WTC11 (cell line): ENCODE data around the gene RRAS. TPM values are rescaled to one million over a fixed set of nuclear protein-coding genes. Genes with fewer than 3 reads are reported as not detected.

Experiments
- ATAC-seq: fragments of 200-7000 bp; cut with Tn5 transposase; 2 replicates; pipeline ENCODE4 v1.10.0; 2021; ENCODE audit warnings: mild to moderate bottlenecking, moderate library complexity
- CTCF ChIA-PET: fragments of 300-600 bp; sonication (Branson Sonifier 250); formaldehyde crosslinking; loops from one replicate; lab custom pipeline; 2021; ENCODE audit warnings: antibody characterized with exemption; lab: Charles Lee
- POLR2A ChIA-PET: fragments of 350-600 bp; sonication (Branson Sonifier 250); formaldehyde crosslinking; loops from one replicate; lab custom pipeline; 2021; ENCODE audit warnings: antibody characterized with exemption; lab: Charles Lee
- DNase-seq: peaks from one replicate; pipeline ENCODE4 v3.0.0; 2021; ENCODE audit warnings: low spot score
- H3K27ac Mint-ChIP-seq: 2 replicates; pipeline ENCODE4 v1.8.0; 2021; ENCODE audit warnings: mixed read lengths
- H3K27me3 Mint-ChIP-seq: 2 replicates; pipeline ENCODE4 v1.8.0; 2021; ENCODE audit warnings: low read depth, mild to moderate bottlenecking, moderate library complexity, mixed read lengths
- H3K36me3 Mint-ChIP-seq: 2 replicates; pipeline ENCODE4 v1.8.0; 2021; ENCODE audit warnings: mixed read lengths
- H3K4me1 Mint-ChIP-seq: 2 replicates; pipeline ENCODE4 v1.8.0; 2022; ENCODE audit warnings: mixed read lengths
- H3K4me3 Mint-ChIP-seq: 2 replicates; pipeline ENCODE4 v1.8.0; 2021; ENCODE audit warnings: mild to moderate bottlenecking, moderate library complexity, mixed read lengths
- H3K9me3 Mint-ChIP-seq: 2 replicates; pipeline ENCODE4 v1.8.0; 2021; ENCODE audit warnings: mixed read lengths
- ATF6 ChIP-seq: sonication (generic); formaldehyde crosslinking; IDR thresholded peaks from 2 replicates; pipeline ENCODE4 v1.8.1; 2023; ENCODE audit warnings: mild to moderate bottlenecking, missing genetic modification reagents
- CBFB ChIP-seq: sonication (generic); formaldehyde crosslinking; IDR thresholded peaks from 2 replicates; pipeline ENCODE4 v1.8.1; 2022; ENCODE audit warnings: mild to moderate bottlenecking, low read depth, missing genetic modification reagents
- E2F1 ChIP-seq: sonication (generic); formaldehyde crosslinking; IDR thresholded peaks from 2 replicates; pipeline ENCODE4 v1.8.0; 2022; ENCODE audit warnings: mild to moderate bottlenecking, missing genetic modification reagents
- EMX1 ChIP-seq: fragments of 250-450 bp; sonication (Bioruptor Pico); IDR thresholded peaks from 2 replicates; pipeline ENCODE4 v1.8.0; 2021; ENCODE audit warnings: mild to moderate bottlenecking
- ERG ChIP-seq: fragments of 250-450 bp; sonication (Bioruptor Pico); IDR thresholded peaks from 2 replicates; pipeline ENCODE4 v1.8.0; 2021; ENCODE audit warnings: mild to moderate bottlenecking
- GABPB1 ChIP-seq: sonication (generic); formaldehyde crosslinking; IDR thresholded peaks from 2 replicates; pipeline ENCODE4 v1.8.1; 2023; ENCODE audit warnings: mild to moderate bottlenecking, missing genetic modification reagents
- JUN ChIP-seq: sonication (generic); formaldehyde crosslinking; IDR thresholded peaks from 2 replicates; pipeline ENCODE4 v1.8.0; 2023; ENCODE audit warnings: mild to moderate bottlenecking, missing genetic modification reagents
- MXD4 ChIP-seq: fragments of 250-450 bp; sonication (Bioruptor Pico); IDR thresholded peaks from 2 replicates; pipeline ENCODE4 v1.8.0; 2021; ENCODE audit warnings: mild to moderate bottlenecking, moderate library complexity, borderline replicate concordance
- NFE2L1 ChIP-seq: sonication (generic); formaldehyde crosslinking; IDR thresholded peaks from 2 replicates; pipeline ENCODE4 v1.8.1; 2023; ENCODE audit warnings: missing genetic modification reagents
- SMAD3 ChIP-seq: sonication (generic); formaldehyde crosslinking; IDR thresholded peaks from 2 replicates; pipeline ENCODE4 v1.8.0; 2022; ENCODE audit warnings: missing genetic modification reagents, mild to moderate bottlenecking, borderline replicate concordance
- SMAD4 ChIP-seq: sonication (generic); formaldehyde crosslinking; IDR thresholded peaks from 2 replicates; pipeline ENCODE4 v1.8.0; 2022; ENCODE audit warnings: mild to moderate bottlenecking, missing genetic modification reagents
- ZNF263 ChIP-seq: sonication (generic); formaldehyde crosslinking; IDR thresholded peaks from 2 replicates; pipeline ENCODE4 v1.8.1; 2022; ENCODE audit warnings: low read depth, mild to moderate bottlenecking, moderate library complexity, missing genetic modification reagents
- ZNF512 ChIP-seq: sonication (generic); formaldehyde crosslinking; IDR thresholded peaks from 2 replicates; pipeline ENCODE4 v1.8.1; 2022; ENCODE audit warnings: missing genetic modification reagents, borderline replicate concordance
- ZNF671 ChIP-seq: fragments of 250-450 bp; sonication (Bioruptor Pico); IDR thresholded peaks from 2 replicates; pipeline ENCODE4 v1.8.0; 2021; ENCODE audit warnings: mild to moderate bottlenecking
- total RNA-seq: library from RNA; stranded (reverse); gene quantifications from 3 replicates; pipeline ENCODE4 v1.2.3, GENCODE V29; 2021
- TF ChIP-seq, protein P1 (sequence below): fragments of 250-450 bp; sonication (Bioruptor Pico); IDR thresholded peaks from 2 replicates; pipeline ENCODE4 v1.9.0; 2021; ENCODE audit warnings: mild to moderate bottlenecking

RRAS gene
- total RNA-seq, 1 experiment from 2014 or later = 11.4 TPM

DNA sequence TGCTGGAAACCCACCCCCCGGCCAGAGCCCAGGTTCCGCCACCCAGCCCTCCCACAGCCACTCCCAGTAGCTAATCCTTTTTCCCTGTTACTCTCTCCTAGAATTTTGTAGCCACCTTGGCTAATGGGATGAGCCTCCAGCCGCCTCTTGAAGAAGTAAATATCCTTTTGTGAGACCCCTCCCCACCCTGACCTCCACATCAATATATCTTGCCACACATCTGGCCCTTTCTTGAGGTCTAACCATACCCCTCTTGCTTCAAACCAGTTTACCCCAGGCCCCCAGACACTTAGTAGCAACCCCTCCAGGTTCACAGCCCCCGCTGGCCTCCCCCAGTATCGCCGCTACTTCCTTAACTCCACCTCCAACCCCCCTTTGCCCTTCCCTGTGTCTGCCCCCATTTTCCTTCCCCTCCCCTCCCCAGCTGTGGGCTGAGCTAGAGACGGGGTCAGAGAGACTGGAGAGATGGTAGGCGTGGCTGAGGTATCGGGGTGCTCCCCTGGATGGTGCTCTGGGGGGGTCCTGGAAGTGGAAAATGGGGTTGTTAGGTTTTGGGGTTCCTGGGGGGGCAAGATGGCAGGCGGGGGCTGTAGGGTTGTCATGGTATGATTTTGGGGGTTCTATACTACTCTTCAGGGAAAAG, 39.9 kb upstream of the RRAS start:
- DNase-seq (no peak), ATAC-seq (no peak)
- Mint-ChIP-seq H3K36me3 (peaks cover 33% of the 10 kb centered on the region), H3K9me3 (no peaks in the 10 kb centered on the region), H3K4me1 (peaks cover 30% of the 10 kb centered on the region), H3K4me3 (peak overlapping the region; percentile 46), H3K27ac (peak overlapping the region; percentile 92), H3K27me3 (no peaks in the 10 kb centered on the region)
- TF ChIP-seq E2F1 (CRISPR knock-in tag) = no peak
- TF ChIP-seq ATF6 (CRISPR knock-in tag) = no peak
- no peak for TF ChIP-seq ERG (CRISPR knock-in tag)
- no peak for TF ChIP-seq ZNF512 (CRISPR knock-in tag)
- TF ChIP-seq MXD4 = no peak
- TF ChIP-seq ZNF671 (CRISPR knock-in tag) = no peak
- ChIA-PET CTCF (interaction anchor here (0.6 to 10.7 kb wide), 9 partner anchors 9 to 414 kb away, joined by 3 to 108 read pairs (median 7); partner anchors contain the start of genes ADM5, BCL2L12, CPT1C and IRF3), POLR2A (interaction anchor here (2.0 kb wide), 1 partner anchor 11 kb away, joined by 6 read pairs; the partner anchor contains the start of gene CPT1C)

DNA sequence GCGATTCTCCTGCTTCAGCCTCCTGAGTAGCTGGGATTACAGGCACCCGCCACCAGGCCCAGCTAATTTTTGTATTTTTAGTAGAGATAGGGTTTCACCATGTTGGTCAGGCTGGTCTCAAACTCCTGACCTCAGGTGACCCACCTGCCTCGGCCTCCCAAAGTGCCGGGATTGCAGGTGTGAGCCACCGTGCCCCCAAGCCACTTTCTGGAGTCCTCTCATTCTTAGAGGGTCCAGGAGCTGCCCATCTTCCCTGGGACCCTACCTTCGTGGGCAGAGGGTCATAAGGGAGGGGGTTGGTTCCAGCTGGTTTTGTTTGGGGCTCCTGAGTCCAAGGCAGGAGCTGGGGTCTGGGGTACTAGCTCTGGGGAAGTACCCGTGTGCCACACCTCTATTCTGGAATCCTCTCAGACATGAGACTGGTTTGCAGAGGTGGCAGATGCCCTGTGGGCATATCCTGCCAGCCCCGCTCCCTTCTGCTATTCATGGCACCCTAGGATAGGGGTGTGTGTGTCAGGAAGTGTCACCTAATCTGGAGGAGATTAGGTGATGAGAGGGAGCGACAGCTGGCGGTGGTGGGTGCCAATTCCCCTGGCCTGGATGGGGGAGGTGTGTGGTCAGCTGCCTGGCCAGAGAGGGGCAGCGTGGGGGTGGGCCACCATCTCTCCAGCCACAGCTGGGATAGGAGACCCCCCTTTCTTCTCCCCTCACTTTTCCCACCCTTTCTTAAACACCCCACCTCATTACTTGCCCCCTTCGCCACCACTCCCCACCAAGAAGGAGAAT, 39.2 kb upstream of the RRAS start:
- ATAC-seq (no peak), DNase-seq (no peak)
- Mint-ChIP-seq H3K36me3 (peaks cover 28% of the 10 kb centered on the region), H3K9me3 (no peaks in the 10 kb centered on the region), H3K4me3 (peak overlapping the region; percentile 88), H3K4me1 (peaks cover 30% of the 10 kb centered on the region), H3K27ac (no peak overlapping the region), H3K27me3 (no peaks in the 10 kb centered on the region)
- TF ChIP-seq SMAD4 (CRISPR knock-in tag) (no peak), EMX1 (no peak)
- POLR2A ChIA-PET = interaction anchor here (0.5 to 2.0 kb wide), 3 partner anchors 11 to 180 kb away, joined by 4 to 6 read pairs (median 6); partner anchors contain the start of genes CPT1C and RRAS
- CTCF ChIA-PET = interaction anchor here (0.6 to 10.7 kb wide), 7 partner anchors 10 to 413 kb away, joined by 3 to 108 read pairs (median 12); partner anchors contain the start of genes ADM5, BCL2L12, CPT1C and IRF3

DNA sequence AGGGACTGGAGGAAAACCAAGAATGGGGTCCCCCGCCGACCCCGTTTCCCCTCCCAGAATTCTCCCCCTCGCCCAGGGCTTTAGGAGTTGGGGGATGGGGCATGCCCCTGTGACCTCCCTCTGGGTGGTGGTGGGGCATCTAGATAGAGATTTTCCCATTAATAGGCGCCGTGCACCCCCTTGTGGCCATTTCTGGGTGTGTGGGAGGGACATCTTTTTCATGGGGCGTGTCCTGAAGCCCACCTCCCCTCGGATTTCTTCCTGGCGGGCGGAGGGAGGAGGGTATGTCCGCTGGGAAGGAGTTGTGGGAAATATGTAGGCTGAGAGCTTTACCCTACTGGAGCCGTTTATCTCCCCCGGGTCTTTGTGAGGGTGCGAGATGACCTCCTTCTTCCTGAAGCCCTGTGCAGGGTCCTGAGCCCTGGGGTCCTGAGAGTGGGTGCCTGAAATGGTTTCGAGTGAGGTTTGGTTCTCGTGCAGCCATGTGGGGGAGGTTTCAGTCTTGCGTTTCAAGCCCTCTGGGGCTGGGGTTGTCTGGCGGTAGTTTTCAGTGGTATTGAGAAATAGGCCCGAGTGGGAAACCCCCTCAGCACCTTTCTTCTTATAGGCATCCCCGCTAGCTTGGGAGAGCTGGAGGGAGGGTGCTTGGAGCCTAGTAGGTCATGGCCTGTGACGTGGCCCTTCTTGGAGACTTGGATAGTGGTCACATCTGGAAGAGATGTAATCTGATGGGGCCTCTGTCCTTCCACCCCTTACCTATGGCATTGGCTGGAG, 38.1 kb upstream of the RRAS start:
- peak; percentile 3 for ATAC-seq
- TF ChIP-seq JUN (CRISPR knock-in tag) = no peak
- TF ChIP-seq ZNF263 (CRISPR knock-in tag) = no peak
- TF ChIP-seq, protein P1, sequence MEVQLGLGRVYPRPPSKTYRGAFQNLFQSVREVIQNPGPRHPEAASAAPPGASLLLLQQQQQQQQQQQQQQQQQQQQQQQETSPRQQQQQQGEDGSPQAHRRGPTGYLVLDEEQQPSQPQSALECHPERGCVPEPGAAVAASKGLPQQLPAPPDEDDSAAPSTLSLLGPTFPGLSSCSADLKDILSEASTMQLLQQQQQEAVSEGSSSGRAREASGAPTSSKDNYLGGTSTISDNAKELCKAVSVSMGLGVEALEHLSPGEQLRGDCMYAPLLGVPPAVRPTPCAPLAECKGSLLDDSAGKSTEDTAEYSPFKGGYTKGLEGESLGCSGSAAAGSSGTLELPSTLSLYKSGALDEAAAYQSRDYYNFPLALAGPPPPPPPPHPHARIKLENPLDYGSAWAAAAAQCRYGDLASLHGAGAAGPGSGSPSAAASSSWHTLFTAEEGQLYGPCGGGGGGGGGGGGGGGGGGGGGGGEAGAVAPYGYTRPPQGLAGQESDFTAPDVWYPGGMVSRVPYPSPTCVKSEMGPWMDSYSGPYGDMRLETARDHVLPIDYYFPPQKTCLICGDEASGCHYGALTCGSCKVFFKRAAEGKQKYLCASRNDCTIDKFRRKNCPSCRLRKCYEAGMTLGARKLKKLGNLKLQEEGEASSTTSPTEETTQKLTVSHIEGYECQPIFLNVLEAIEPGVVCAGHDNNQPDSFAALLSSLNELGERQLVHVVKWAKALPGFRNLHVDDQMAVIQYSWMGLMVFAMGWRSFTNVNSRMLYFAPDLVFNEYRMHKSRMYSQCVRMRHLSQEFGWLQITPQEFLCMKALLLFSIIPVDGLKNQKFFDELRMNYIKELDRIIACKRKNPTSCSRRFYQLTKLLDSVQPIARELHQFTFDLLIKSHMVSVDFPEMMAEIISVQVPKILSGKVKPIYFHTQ (CRISPR knock-in tag) = 0 out of 2 replicates have a peak, but pooled peaks have one; percentile 41
- no peak for TF ChIP-seq SMAD3 (CRISPR knock-in tag)
- no peak for TF ChIP-seq CBFB (CRISPR knock-in tag)
- TF ChIP-seq GABPB1 = no peak
- TF ChIP-seq ATF6 (CRISPR knock-in tag) = no peak
- TF ChIP-seq NFE2L1 (CRISPR knock-in tag) = no peak

More for the DNA sequence above, 38.1 kb upstream of the RRAS start:
- Mint-ChIP-seq H3K27me3 (no peaks in the 10 kb centered on the region), H3K27ac (peak overlapping the region; percentile 91), H3K36me3 (peaks cover 26% of the 10 kb centered on the region), H3K4me1 (peaks cover 26% of the 10 kb centered on the region), H3K4me3 (peak overlapping the region; percentile 88), H3K9me3 (no peaks in the 10 kb centered on the region)
- ChIA-PET POLR2A (interaction anchor here (1.0 to 3.4 kb wide), 5 partner anchors 12 to 98 kb away, joined by 4 to 30 read pairs (median 6); partner anchors contain the start of genes BCL2L12, CPT1C, IRF3 and NOSIP), CTCF (interaction anchor here (0.7 to 10.7 kb wide), 14 partner anchors 11 to 470 kb away, joined by 3 to 108 read pairs (median 4); partner anchors contain the start of genes ADM5, BCL2L12, CPT1C and FUZ)
- peak; percentile 95 for DNase-seq
